Fibroblast of the aortic adventitia (primary cell): Measurements from ENCODE around the gene PDX1. TPM values are rescaled to one million over a fixed set of nuclear protein-coding genes. Genes with fewer than 3 reads are reported as not detected.

Experiments
- DNase-seq: peaks from one replicate; pipeline ENCODE4 v3.0.0-alpha.2; 2010; ENCODE audit warnings: low read depth
- H3K4me3 ChIP-seq: 2 replicates; pipeline ENCODE4 v1.5.1; 2011; ENCODE audit warnings: low read depth, mild to moderate bottlenecking, control low read depth, low read length, moderate library complexity
- total RNA-seq: library from RNA; depleted of rRNA; stranded (reverse); fragments of >200 nt; gene quantifications from 2 replicates; pipeline ENCODE4 v1.2.3, GENCODE V29; 2012; ENCODE audit warnings: low replicate concordance
- TF ChIP-seq, protein P1 (sequence below): IDR thresholded peaks from 2 replicates; pipeline ENCODE4 v1.5.1; 2011; ENCODE audit warnings: mild to moderate bottlenecking, low read length, control low read depth, inconsistent platforms; ENCODE audit not compliant: insufficient read depth

PDX1 gene
- total RNA-seq, 1 donor: not detected

DNA sequence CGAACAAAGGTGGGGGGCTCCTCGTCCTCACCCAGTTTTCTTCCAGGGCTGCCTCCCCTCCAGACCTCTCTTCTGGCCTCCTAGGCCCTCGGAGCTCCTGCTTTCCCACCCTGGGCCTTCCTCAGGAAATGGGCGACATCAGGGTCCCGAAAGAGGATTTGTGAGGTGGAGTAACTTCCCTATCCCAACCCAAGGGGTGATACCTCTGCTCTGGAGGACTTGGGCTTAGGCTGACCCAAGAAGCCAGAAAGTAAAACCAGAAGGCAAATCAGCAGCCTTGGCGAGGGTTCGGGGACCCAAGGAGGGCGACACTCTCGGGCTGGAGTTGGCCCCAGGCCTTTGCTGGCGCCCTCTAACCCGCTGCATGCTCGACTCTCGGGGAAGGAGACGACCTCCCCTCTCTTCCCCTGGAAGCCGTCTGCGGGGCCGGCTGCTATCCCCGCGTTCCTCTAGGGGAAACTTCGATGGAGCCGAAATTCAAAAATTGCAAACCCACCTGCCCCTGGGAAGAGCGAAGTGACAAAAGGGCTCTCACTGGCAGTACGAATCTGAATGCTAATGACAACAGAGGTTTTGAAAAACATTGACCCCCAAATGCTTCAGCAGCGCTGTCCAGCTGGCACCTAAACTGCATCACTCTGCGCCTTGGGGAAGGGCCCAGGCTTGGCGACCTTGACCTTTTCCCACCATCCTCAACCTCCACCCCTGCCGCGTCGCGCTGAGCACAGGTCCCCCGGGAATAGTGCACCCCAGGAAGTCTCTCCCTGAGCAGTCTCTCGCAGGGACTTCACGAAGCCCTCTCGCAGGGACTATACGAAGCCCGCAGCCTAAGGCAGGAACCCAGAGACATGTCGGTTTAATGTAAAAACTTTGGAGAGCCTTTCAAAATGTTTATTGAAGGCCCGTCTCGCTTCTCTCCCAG lies 2.4 kb downstream of the PDX1 start:
- TF ChIP-seq, protein P1, sequence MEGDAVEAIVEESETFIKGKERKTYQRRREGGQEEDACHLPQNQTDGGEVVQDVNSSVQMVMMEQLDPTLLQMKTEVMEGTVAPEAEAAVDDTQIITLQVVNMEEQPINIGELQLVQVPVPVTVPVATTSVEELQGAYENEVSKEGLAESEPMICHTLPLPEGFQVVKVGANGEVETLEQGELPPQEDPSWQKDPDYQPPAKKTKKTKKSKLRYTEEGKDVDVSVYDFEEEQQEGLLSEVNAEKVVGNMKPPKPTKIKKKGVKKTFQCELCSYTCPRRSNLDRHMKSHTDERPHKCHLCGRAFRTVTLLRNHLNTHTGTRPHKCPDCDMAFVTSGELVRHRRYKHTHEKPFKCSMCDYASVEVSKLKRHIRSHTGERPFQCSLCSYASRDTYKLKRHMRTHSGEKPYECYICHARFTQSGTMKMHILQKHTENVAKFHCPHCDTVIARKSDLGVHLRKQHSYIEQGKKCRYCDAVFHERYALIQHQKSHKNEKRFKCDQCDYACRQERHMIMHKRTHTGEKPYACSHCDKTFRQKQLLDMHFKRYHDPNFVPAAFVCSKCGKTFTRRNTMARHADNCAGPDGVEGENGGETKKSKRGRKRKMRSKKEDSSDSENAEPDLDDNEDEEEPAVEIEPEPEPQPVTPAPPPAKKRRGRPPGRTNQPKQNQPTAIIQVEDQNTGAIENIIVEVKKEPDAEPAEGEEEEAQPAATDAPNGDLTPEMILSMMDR: no peak
- no peak for DNase-seq
- no peak overlapping the region for H3K4me3 ChIP-seq

DNA sequence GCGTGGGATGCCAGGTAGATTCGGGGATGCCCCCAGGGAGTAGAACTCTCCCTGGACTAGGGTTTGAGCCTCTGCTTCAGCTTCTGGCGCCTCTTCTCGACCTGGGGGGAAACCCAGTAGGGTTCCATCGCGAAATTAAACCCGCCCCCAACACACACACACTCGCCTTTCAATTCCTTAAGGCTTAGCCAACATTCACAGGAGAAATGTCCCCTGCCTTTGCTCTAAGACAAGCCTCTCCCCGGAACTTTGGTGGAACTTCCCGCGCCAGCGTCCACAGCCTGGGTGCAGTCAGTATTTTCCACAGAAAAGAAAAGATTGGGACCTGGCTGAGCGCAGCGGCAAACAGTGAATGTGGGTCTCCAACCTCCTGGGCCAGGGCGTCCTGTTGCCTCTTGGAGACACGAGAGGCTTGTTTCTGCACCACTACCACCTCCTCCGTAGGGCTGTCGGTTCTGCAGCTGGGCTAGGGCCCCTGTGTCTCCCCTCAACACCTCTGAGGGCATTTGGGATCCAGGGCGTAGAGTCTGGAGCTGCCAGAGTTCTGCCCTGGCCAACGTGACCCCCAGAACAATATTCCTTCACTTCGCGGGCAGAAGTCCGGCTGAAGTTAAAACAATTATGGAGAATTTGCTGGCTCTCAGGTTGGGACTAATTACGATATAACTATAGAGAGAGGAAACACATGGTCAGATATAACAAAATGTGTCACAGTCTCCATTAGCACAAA lies 3.2 kb downstream of the PDX1 start:
- TF ChIP-seq, protein P1: no peak
- no peak for DNase-seq
- H3K4me3 ChIP-seq: no peak overlapping the region

DNA sequence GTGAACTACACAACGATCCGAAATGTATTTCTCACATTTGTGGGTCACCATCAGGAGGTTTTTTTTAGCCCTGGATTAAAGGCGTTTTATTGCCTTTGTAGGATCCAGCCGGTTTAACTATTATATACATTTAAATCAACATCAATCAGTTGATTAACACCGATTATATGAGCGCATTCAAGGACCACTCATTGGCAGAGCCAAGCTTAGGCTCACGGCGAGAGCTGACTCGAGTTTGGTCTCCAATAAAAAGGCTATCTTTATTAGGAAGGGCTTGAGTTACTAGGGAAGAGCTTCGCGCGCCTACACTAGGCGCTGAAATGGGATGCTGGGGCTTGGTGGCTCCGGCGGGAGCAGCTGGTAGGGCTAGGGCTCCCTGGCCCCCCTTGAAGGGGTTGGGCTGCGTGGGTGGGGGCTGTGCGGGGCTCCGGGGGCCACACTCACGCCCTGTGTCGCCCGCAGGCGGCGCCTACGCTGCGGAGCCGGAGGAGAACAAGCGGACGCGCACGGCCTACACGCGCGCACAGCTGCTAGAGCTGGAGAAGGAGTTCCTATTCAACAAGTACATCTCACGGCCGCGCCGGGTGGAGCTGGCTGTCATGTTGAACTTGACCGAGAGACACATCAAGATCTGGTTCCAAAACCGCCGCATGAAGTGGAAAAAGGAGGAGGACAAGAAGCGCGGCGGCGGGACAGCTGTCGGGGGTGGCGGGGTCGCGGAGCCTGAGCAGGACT lies 4.2 kb downstream of the PDX1 start:
- no peak overlapping the region for H3K4me3 ChIP-seq
- no peak for DNase-seq
- TF ChIP-seq, protein P1: no peak

DNA sequence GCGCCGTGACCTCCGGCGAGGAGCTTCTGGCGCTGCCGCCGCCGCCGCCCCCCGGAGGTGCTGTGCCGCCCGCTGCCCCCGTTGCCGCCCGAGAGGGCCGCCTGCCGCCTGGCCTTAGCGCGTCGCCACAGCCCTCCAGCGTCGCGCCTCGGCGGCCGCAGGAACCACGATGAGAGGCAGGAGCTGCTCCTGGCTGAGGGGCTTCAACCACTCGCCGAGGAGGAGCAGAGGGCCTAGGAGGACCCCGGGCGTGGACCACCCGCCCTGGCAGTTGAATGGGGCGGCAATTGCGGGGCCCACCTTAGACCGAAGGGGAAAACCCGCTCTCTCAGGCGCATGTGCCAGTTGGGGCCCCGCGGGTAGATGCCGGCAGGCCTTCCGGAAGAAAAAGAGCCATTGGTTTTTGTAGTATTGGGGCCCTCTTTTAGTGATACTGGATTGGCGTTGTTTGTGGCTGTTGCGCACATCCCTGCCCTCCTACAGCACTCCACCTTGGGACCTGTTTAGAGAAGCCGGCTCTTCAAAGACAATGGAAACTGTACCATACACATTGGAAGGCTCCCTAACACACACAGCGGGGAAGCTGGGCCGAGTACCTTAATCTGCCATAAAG lies 4.8 kb downstream of the PDX1 start:
- DNase-seq: no peak
- H3K4me3 ChIP-seq: no peak overlapping the region
- TF ChIP-seq, protein P1: no peak

DNA sequence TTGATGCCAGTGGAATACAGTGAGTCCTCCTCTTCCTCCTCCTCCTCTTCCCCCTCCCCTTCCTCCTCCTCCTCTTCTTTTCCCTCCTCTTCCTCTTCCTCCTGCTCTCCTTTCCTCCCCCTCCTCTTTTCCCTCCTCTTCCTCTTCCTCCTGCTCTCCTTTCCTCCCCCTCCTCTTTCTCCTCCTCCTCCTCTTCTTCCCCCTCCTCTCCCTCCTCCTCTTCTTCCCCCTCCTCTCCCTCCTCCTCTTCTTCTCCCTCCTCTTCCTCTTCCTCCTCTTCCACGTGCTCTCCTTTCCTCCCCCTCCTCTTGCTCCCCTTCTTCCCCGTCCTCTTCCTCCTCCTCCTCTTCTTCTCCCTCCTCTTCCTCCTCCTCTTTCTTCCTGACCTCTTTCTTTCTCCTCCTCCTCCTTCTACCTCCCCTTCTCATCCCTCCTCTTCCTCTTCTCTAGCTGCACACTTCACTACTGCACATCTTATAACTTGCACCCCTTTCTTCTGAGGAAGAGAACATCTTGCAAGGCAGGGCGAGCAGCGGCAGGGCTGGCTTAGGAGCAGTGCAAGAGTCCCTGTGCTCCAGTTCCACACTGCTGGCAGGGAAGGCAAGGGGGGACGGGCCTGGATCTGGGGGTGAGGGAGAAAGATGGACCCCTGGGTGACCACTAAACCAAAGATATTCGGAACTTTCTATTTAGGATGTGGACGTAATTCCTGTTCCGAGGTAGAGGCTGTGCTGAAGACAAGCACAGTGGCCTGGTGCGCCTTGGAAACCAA lies 5.6 kb downstream of the PDX1 start:
- H3K4me3 ChIP-seq: no peak overlapping the region
- TF ChIP-seq, protein P1: no peak
- DNase-seq: no peak
